ENCODE data around the gene FAM219A.

Gene FAM219A

GRCh38 chr9:34458013-34458958 lies at the start of gene FAM219A, which contains the start of gene DNAI1:
Gene FAM219A, minus strand, starts transcription at chr9:34458570. Its CDS starts 307 bp downstream, at chr9:34458263.
Gene DNAI1, plus strand, starts transcription at chr9:34458805. Its CDS starts 201 bp downstream, at chr9:34459006.
- peak; percentile 99 for DNase-seq

- no peak for DNase-seq
These were observed 49.6 kb upstream of the FAM219A start for GRCh38 chr9:34507966-34508365.

GRCh38 chr9:34507556-34507955 lies 49.2 kb upstream of the FAM219A start:
- no peak for DNase-seq

- DNase-seq, result no peak
These were observed 48.3 kb upstream of the FAM219A start for GRCh38 chr9:34506623-34507022.

GRCh38 chr9:34505370-34506120 lies 47.2 kb upstream of the FAM219A start:
- DNase-seq, result no peak

- DNase-seq, result no peak
These were observed 45.0 kb upstream of the FAM219A start for GRCh38 chr9:34503406-34503805.

- DNase-seq, result no peak
These were observed 44.5 kb upstream of the FAM219A start for GRCh38 chr9:34502891-34503290.

GRCh38 chr9:34502471-34502870 lies 44.1 kb upstream of the FAM219A start:
- no peak for DNase-seq

GRCh38 chr9:34501889-34502425 lies 43.6 kb upstream of the FAM219A start:
- no peak for DNase-seq

GRCh38 chr9:34501372-34501771 lies 43.0 kb upstream of the FAM219A start:
- DNase-seq, result no peak

GRCh38 chr9:34500623-34501267 lies 42.4 kb upstream of the FAM219A start:
- peak; percentile 69 for DNase-seq

GRCh38 chr9:34499076-34499475 lies 40.7 kb upstream of the FAM219A start:
- DNase-seq, result no peak

GRCh38 chr9:34498553-34498952 lies 40.2 kb upstream of the FAM219A start:
- DNase-seq, result no peak

GRCh38 chr9:34496149-34496712 lies 37.9 kb upstream of the FAM219A start:
- no peak for DNase-seq

GRCh38 chr9:34493972-34494535 lies 35.7 kb upstream of the FAM219A start:
- peak; percentile 9 for DNase-seq

GRCh38 chr9:34492051-34492450 lies 33.7 kb upstream of the FAM219A start:
- no peak for DNase-seq

- DNase-seq, result no peak
These were observed 33.2 kb upstream of the FAM219A start for GRCh38 chr9:34491596-34491995.

GRCh38 chr9:34490760-34491159 lies 32.4 kb upstream of the FAM219A start:
- DNase-seq, result no peak

- no peak for DNase-seq
These were observed 32.0 kb upstream of the FAM219A start for GRCh38 chr9:34490360-34490759.

- DNase-seq, result no peak
These were observed 28.2 kb upstream of the FAM219A start for GRCh38 chr9:34486572-34486971.

GRCh38 chr9:34485822-34486221 lies 27.5 kb upstream of the FAM219A start:
- no peak for DNase-seq

GRCh38 chr9:34484678-34485077 lies 26.3 kb upstream of the FAM219A start:
- no peak for DNase-seq
